Measurements from ENCODE around the gene NFE2L2.
A peak's percentile ranks its signal among the peaks of the same experiment; 100 is the strongest.
"Not testable (repeated sequence)": the region's sequence is repeated elsewhere in the genome, so short reads cannot be mapped to it uniquely, and the experiment has no call there.

NFE2L2 gene

GRCh38 chr2:177275743-177276055 lies 11.2 kb upstream of the NFE2L2 start:
- no peak for DNase-seq

- no peak for DNase-seq
Observed at GRCh38 chr2:177275040-177275742, 10.7 kb upstream of the NFE2L2 start.

- DNase-seq = no peak
Observed at GRCh38 chr2:177273408-177273807, 8.9 kb upstream of the NFE2L2 start.

- no peak for DNase-seq
Observed at GRCh38 chr2:177272765-177273164, 8.2 kb upstream of the NFE2L2 start.

GRCh38 chr2:177271981-177272666 lies 7.6 kb upstream of the NFE2L2 start:
- DNase-seq = no peak

GRCh38 chr2:177270531-177270930 lies 6.0 kb upstream of the NFE2L2 start:
- no peak for DNase-seq

- DNase-seq = no peak
Observed at GRCh38 chr2:177268901-177269300, 4.4 kb upstream of the NFE2L2 start.

GRCh38 chr2:177268187-177268871 lies 3.8 kb upstream of the NFE2L2 start:
- no peak for DNase-seq

GRCh38 chr2:177266955-177267354 lies 2.4 kb upstream of the NFE2L2 start:
- not testable (repeated sequence) for DNase-seq

GRCh38 chr2:177265824-177266817 lies 1.6 kb upstream of the NFE2L2 start:
- DNase-seq = no peak

- no peak for DNase-seq
Observed at GRCh38 chr2:177264209-177264692, 276 bp downstream of the NFE2L2 start.

- peak; percentile 95 for DNase-seq
Observed at GRCh38 chr2:177263451-177264208, 897 bp downstream of the NFE2L2 start.

- DNase-seq = no peak
Observed at GRCh38 chr2:177262958-177263450, 1.5 kb downstream of the NFE2L2 start.

GRCh38 chr2:177262092-177262491 lies 2.4 kb downstream of the NFE2L2 start:
- DNase-seq = no peak

- no peak for DNase-seq
Observed at GRCh38 chr2:177261116-177262060, 3.1 kb downstream of the NFE2L2 start.

GRCh38 chr2:177260379-177260778 lies 4.1 kb downstream of the NFE2L2 start:
- DNase-seq = no peak

GRCh38 chr2:177258059-177258458 lies 6.5 kb downstream of the NFE2L2 start:
- DNase-seq = no peak

- DNase-seq = no peak
Observed at GRCh38 chr2:177257471-177257870, 7.1 kb downstream of the NFE2L2 start.

GRCh38 chr2:177256695-177257094 lies 7.8 kb downstream of the NFE2L2 start:
- no peak for DNase-seq

GRCh38 chr2:177256026-177256425 lies 8.5 kb downstream of the NFE2L2 start:
- no peak for DNase-seq

GRCh38 chr2:177255227-177255601 lies 9.3 kb downstream of the NFE2L2 start:
- DNase-seq = no peak

All from NCI-H2171 (cell line).